Testis (tissue), 3 donors: Measurements from ENCODE around the gene DOK5. TPM values are rescaled to one million over a fixed set of nuclear protein-coding genes. Genes with fewer than 3 reads are reported as not detected.

Source experiments
- DNase-seq: peaks from one replicate; pipeline ENCODE4 v3.0.0-alpha.2; 2019
- H3K27ac ChIP-seq, 2 donors: fragments of 200-600 bp; sonication (generic); one replicate each; pipeline ENCODE4 v1.5.1; 2019
- H3K27me3 ChIP-seq: fragments of 200-600 bp; sonication (generic); one replicate; pipeline ENCODE4 v1.5.1; 2019
- H3K36me3 ChIP-seq: fragments of 200-600 bp; sonication (generic); one replicate; pipeline ENCODE4 v1.5.1; 2017; ENCODE audit warnings: low read depth; ENCODE audit errors: missing control alignments
- H3K4me1 ChIP-seq: fragments of 200-600 bp; sonication (generic); one replicate; pipeline ENCODE4 v1.5.1; 2019
- H3K4me3 ChIP-seq, 2 donors: fragments of 200-600 bp; sonication (generic); one replicate each; pipeline ENCODE4 v1.5.1; 2017 to 2019
- H3K9me3 ChIP-seq: fragments of 200-600 bp; sonication (generic); one replicate; pipeline ENCODE4 v1.5.1; 2017
- CTCF ChIP-seq, 3 experiments: fragments of 450-650 bp in 2 of 3; fragments of 200-600 bp in 1 of 3; sonication (generic) in 1 of 3; IDR thresholded peaks; one replicate each; pipeline ENCODE4 v1.5.1; 2016 to 2019; ENCODE audit warnings: antibody characterized with exemption in 3 of 3, mild to moderate bottlenecking in 2 of 3, moderate library complexity in 1 of 3
- POLR2A ChIP-seq: fragments of 450-650 bp; IDR thresholded peaks from one replicate; pipeline ENCODE4 v1.6.1; 2017; ENCODE audit warnings: antibody characterized with exemption, mild to moderate bottlenecking, moderate library complexity
- WGBS, 2 donors: methylation state at CpG; one replicate each; pipeline ENCODE4 v1.1.5; 2018; 5-methylcytosine and 5-hydroxymethylcytosine counted together
- intact Hi-C: fragments of 100-400 bp; cut with DNase I; formaldehyde crosslinking; loops from one replicate; pipeline ENCODE4 v1.15.1; 2023; ENCODE audit warnings: low total_unique reads
- polyA plus RNA-seq: library from polyadenylated mRNA; stranded (reverse); fragments of 350-450 nt; fragmentation: Illumina TruSeq; extraction: RNeasy Lipid Tissue Mini Kit (QIAGEN cat#74804); gene quantifications from one replicate; pipeline ENCODE4 v1.2.3, GENCODE V29; 2014; ENCODE audit warnings: low read depth, low replicate concordance; ENCODE audit not compliant: insufficient read depth
- total RNA-seq, 2 donors: library from RNA; depleted of rRNA; stranded (reverse); fragments of >200 nt; gene quantifications; one replicate each; pipeline ENCODE4 v1.2.3, GENCODE V29; 2016

The DOK5 gene
- total and polyA plus RNA-seq, 3 donors from 2014 or later: 1.0 to 3.1 (median 1.7) TPM

GRCh38 chr20:54648421-54649142 lies 173.2 kb downstream of the DOK5 start:
- H3K36me3 ChIP-seq: no peaks in the 10 kb centered on the region
- no peaks in the 10 kb centered on the region for H3K9me3 ChIP-seq
- intact Hi-C loops: loop anchor here (10.0 kb wide), 2 partner anchors 424 to 554 kb away; no protein-coding TSS in a partner anchor
- no peaks in the 10 kb centered on the region for H3K27me3 ChIP-seq
- TF ChIP-seq POLR2A (no peak), CTCF (IDR thresholded peaks at IDR 0.05) (no peak)
- no peak overlapping the region for H3K4me3 ChIP-seq
- DNase-seq: no peak
- no peak overlapping the region for H3K27ac ChIP-seq
- 71 to 75% methylated on average over 9 of the region's 9 CpGs for WGBS, 2 donors
- H3K4me1 ChIP-seq: no peaks in the 10 kb centered on the region

DNA sequence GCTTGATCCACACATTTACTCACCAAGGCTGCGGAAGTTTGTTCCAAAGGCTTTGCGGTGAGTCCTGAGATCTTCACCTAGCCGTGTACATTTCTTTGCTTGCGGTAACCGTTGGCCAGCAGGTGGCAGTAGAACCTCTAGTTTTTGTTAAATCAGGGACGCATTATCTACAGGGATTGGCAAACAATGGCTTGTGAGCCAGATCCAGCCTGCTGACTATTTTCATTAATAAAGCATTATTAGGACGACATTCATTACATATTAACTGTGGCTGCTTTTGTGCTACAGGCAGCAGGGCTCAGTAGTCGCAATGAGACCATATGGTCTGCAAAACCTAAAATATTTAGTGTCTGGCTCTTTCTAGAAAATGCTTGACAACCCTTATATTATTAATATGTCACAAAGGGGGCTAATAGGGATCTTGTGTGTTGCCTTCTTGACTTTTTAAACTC lies 174.1 kb downstream of the DOK5 start:
- TF ChIP-seq CTCF (IDR thresholded peaks at IDR 0.05) (peak in 2 of 3 experiments; percentile 69 to 86), POLR2A (no peak)
- Histone ChIP-seq H3K27ac (no peak overlapping the region), H3K4me1 (no peaks in the 10 kb centered on the region), H3K9me3 (no peaks in the 10 kb centered on the region), H3K27me3 (no peaks in the 10 kb centered on the region), H3K36me3 (no peaks in the 10 kb centered on the region), H3K4me3 (no peak overlapping the region)
- WGBS, 2 donors: 20 to 30% methylated on average over 8 of the region's 8 CpGs
- peak; percentile 92 for DNase-seq
- intact Hi-C loops: loop anchor here (10.0 kb wide), 2 partner anchors 425 to 555 kb away; no protein-coding TSS in a partner anchor

DNA sequence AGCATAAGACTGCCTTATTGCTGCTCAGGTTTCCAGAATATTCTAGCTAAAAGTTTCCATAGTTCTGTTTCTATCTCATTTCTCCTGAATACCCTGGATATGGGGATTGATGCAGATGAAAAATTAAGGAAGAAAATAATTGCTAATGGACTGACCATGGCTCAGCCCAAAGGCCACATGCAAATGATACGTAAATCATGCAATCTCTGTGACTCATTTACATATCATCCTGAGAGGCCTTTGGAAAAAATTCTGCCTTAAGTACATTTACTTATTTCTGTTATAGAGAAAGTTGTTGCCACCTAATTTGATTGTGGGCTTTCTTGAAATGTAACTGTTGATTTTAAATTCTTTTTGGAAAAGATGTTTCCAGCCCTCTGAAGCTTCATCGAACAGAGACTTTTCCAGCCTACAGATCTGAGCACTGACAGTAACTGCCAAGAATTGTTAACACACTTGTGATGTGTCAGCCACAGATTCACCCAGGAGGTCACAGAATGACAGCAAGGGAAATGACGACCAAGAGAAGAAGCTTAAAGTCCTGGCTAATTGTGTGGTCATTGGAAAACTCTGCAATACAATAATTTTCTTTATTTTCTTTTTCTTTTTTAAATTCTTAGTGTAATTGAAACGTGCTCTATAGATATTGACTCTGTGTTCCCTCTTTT lies 174.8 kb downstream of the DOK5 start:
- no peak for DNase-seq
- no peak for TF ChIP-seq POLR2A
- no peak for TF ChIP-seq CTCF (IDR thresholded peaks at IDR 0.05)
- Histone ChIP-seq H3K27ac (no peak overlapping the region), H3K4me3 (no peak overlapping the region), H3K27me3 (no peaks in the 10 kb centered on the region), H3K4me1 (no peaks in the 10 kb centered on the region), H3K9me3 (no peaks in the 10 kb centered on the region), H3K36me3 (no peaks in the 10 kb centered on the region)
- WGBS, 2 donors: 34 to 45% methylated on average over 4 of the region's 4 CpGs
- intact Hi-C loops: no loop called here

GRCh38 chr20:54651252-54651651 lies 175.9 kb downstream of the DOK5 start:
- 75 to 91% methylated on average over 3 of the region's 3 CpGs for WGBS, 2 donors

More at GRCh38 chr20:54651252-54651651, 175.9 kb downstream of the DOK5 start:
- Histone ChIP-seq H3K27ac (no peak overlapping the region), H3K9me3 (no peaks in the 10 kb centered on the region), H3K4me1 (no peaks in the 10 kb centered on the region), H3K36me3 (no peaks in the 10 kb centered on the region), H3K4me3 (no peak overlapping the region), H3K27me3 (no peaks in the 10 kb centered on the region)
- TF ChIP-seq POLR2A: no peak
- no peak for TF ChIP-seq CTCF (IDR thresholded peaks at IDR 0.05)
- no peak for DNase-seq
- intact Hi-C loops: no loop called here
